H1 (cell line): Measurements from ENCODE around the gene LRPAP1.

Experiments
- GABPA ChIP-seq: IDR thresholded peaks from 2 replicates; pipeline ENCODE4 v1.6.1; 2011; ENCODE audit warnings: mild to moderate bottlenecking, low read length, moderate library complexity, borderline replicate concordance; ENCODE audit not compliant: insufficient read depth
- POLR2A ChIP-seq, 2 experiments: IDR thresholded peaks; 1 replicate in 1 of 2; 2 replicates in 1 of 2; pipeline ENCODE4 v1.6.1; 2011; ENCODE audit warnings: low read depth in 2 of 2, low read length in 2 of 2, mild to moderate bottlenecking in 2 of 2; ENCODE audit errors: control extremely low read depth in 1 of 2
- SUZ12 ChIP-seq: fragments of 200-600 bp; sonication (generic); IDR thresholded peaks from 2 replicates; pipeline ENCODE4 v1.6.1; 2012; ENCODE audit warnings: mild to moderate bottlenecking, inconsistent platforms, low read length, moderate library complexity, mixed read lengths
- TF ChIP-seq, protein P1 (sequence below): IDR thresholded peaks from 2 replicates; pipeline ENCODE4 v1.6.1; 2012; ENCODE audit warnings: inconsistent platforms
- TF ChIP-seq, protein P2 (sequence below), 3 experiments: IDR thresholded peaks; 1 replicate in 2 of 3; 2 replicates in 1 of 3; pipeline versions ENCODE4 v1.5.1 to v1.6.1; 2011; ENCODE audit warnings: low read length in 3 of 3, mild to moderate bottlenecking in 3 of 3, inconsistent platforms in 2 of 3, low read depth in 1 of 3, moderate library complexity in 1 of 3; ENCODE audit not compliant: insufficient read depth in 1 of 3; ENCODE audit errors: control extremely low read depth in 1 of 3

DNA sequence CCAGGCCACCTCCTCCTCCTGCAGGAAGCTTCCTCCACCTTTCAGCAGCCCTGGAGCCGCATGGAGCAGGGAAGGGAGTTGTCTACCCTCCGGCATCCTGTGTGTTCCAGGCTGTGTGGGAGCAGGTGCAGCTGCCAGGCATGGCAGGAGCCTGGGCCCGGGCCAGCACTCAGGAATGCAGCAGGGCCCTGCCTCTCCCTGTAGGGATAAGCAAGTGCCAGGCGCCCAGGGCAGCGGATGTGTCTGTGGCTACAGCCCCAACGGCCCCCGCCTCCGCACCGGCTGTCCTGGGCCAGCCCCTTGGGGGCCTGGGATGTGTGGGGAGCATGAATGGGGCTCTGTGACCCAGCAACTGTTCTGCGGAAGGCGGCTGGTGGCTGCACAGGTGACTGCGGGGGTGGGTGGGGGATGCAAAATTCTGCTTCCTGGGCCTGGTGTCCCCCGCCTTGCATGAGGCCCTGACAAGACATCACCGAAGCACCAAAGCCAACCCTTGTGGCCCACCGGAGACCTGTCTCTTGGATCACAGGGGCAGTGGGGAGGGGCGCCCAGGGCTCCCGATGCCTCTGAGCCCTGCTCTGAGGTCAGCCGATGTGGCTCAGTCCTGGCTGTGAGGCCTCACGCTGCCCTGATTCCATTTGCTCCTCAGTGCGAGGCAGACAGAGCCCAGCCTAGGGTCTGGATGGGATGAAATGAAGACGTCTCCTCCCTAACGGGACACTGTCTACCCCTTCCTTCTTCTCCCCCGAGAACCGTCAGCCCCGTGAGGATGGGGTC, 70.5 kb downstream of the LRPAP1 start:
- TF ChIP-seq, protein P1, sequence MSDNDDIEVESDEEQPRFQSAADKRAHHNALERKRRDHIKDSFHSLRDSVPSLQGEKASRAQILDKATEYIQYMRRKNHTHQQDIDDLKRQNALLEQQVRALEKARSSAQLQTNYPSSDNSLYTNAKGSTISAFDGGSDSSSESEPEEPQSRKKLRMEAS, result no peak
- TF ChIP-seq, protein P2, sequence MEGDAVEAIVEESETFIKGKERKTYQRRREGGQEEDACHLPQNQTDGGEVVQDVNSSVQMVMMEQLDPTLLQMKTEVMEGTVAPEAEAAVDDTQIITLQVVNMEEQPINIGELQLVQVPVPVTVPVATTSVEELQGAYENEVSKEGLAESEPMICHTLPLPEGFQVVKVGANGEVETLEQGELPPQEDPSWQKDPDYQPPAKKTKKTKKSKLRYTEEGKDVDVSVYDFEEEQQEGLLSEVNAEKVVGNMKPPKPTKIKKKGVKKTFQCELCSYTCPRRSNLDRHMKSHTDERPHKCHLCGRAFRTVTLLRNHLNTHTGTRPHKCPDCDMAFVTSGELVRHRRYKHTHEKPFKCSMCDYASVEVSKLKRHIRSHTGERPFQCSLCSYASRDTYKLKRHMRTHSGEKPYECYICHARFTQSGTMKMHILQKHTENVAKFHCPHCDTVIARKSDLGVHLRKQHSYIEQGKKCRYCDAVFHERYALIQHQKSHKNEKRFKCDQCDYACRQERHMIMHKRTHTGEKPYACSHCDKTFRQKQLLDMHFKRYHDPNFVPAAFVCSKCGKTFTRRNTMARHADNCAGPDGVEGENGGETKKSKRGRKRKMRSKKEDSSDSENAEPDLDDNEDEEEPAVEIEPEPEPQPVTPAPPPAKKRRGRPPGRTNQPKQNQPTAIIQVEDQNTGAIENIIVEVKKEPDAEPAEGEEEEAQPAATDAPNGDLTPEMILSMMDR (IDR thresholded peaks at IDR 0.05; ENCODE audit: control extremely low read depth in 1 of 3, insufficient read depth in 1 of 3, low read depth in 1 of 3, low read length in 3 of 3), result no peak
- no peak for TF ChIP-seq POLR2A (IDR thresholded peaks at IDR 0.05; ENCODE audit: control extremely low read depth in 1 of 2, low read depth in 2 of 2, low read length in 2 of 2)
- no peak for TF ChIP-seq GABPA
- no peak for TF ChIP-seq SUZ12
